SU-DHL-6 (cell line): ENCODE results near the gene MAGED4.

ENCODE experiments used
- CTCF ChIP-seq: fragments of 200-600 bp; sonication (generic); IDR thresholded peaks from one replicate; pipeline ENCODE4 v1.5.1; 2017; ENCODE audit warnings: antibody characterized with exemption, mild to moderate bottlenecking, low read length, moderate library complexity; ENCODE audit not compliant: insufficient read depth, poor library complexity, severe bottlenecking
- EZH2phosphoT487 ChIP-seq: fragments of 200-600 bp; sonication (generic), shearing (Covaris generic); conservative IDR thresholded peaks from 2 replicates; pipeline ENCODE4 v1.6.1; 2018; ENCODE audit warnings: mild to moderate bottlenecking, antibody characterized with exemption, low read length, moderate library complexity, mixed read lengths

GRCh38 chrX:52139545-52139895 lies 45.2 kb upstream of the MAGED4 start:
- TF ChIP-seq CTCF (no peak), EZH2phosphoT487 (no peak)
